GM21526 (cell line): ENCODE measurements around the gene PLPPR1.

Experiments
- ATAC-seq: cut with Tn5 transposase; IDR thresholded peaks from one replicate; pipeline ENCODE4 v1.9.1; 2021; ENCODE audit warnings: moderate library complexity; ENCODE audit not compliant: unreplicated experiment, low FRiP score

Gene PLPPR1

GRCh38 chr9:101333490-101333889 is 305.0 kb downstream of the PLPPR1 start:
- ATAC-seq: no peak

- ATAC-seq: no peak
Observed at GRCh38 chr9:101333926-101334702, 305.6 kb downstream of the PLPPR1 start.

DNA sequence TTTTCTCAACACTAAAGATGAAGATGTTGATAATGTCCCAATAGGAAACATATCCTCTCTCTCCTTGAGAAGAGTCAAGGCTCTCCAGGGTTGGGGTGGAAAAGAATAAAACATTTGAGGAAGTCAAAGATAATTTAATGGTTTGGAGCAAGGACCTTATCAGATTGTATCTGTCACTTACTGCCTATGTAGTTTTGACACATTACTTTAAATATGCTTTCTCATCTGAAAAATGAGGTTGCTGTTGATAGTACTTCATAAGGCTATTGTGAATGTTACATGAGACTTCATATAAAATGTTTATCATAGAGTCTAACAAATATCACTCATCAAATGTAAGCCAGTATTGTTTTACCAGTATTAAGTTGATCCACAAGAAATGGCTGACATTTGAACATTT is 307.6 kb downstream of the PLPPR1 start:
- ATAC-seq: no peak

DNA sequence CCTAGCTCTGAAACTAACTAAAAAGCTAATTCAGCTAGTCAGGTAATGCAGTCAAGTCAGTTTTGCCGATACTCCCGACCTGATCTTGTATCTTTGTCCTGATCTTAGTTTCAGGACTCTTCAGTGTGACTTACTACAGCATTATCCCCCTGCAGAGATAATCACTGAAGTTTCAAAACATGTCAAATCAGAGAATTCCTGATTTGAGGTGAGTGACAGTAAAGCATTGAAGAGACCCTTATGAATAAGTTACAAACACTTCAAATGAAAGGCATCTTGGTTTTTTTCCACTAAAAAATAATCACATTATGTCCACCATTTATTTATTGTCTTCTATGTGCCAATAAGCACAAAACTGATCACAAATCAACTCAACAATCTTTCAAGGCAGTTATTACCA is 308.7 kb downstream of the PLPPR1 start:
- ATAC-seq: no peak

DNA sequence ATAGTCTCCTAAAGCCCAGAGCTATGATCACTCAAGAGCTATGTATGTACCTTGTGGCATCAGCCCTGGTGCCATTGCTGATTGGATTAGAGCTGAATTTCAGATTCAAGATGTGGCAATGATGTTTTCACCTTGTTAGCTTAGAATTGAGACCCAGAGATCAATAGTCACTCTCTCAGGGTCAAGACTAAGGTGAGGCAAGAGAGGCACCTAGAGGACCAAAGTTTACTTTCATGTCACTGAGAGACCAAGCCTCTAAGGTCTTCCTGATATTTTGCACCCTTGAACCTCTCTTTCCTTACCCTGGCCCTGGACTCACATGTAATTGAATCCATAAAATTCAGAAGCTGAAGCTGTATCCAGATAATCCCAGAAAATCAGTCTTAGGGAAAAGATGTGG is 313.4 kb downstream of the PLPPR1 start:
- ATAC-seq: no peak

- ATAC-seq: no peak
Observed at GRCh38 chr9:101342595-101342994, 314.1 kb downstream of the PLPPR1 start.

GRCh38 chr9:101350285-101350684 is 321.8 kb downstream of the PLPPR1 start:
- ATAC-seq: no peak

DNA sequence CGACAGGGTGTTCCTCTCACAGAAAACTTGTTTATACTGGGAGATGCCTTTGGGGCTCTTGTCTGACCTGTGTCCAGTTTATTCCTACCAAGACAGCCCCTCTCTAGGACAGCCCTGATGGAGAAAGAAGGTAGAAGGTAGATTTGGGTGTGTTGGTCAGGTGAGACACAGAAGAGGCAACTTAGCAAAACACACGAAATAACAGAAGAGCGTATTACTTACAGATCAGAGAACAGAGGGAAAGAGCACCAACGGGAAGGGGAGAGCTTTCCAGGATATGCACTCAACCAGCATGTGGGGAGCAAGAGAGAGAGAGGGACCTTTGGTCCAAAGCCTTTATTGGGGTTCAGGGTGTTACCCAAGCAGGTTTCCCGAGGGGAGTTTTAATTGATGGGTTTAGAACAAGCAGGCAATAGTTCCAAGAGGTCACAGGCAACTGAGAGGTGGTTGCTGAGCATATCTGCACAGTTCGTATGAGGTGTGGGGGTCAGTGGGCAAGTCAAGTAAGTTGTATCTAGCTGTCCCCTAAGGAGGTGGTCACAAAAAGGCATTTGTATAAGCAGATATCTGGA is 324.5 kb downstream of the PLPPR1 start:
- ATAC-seq: no peak

DNA sequence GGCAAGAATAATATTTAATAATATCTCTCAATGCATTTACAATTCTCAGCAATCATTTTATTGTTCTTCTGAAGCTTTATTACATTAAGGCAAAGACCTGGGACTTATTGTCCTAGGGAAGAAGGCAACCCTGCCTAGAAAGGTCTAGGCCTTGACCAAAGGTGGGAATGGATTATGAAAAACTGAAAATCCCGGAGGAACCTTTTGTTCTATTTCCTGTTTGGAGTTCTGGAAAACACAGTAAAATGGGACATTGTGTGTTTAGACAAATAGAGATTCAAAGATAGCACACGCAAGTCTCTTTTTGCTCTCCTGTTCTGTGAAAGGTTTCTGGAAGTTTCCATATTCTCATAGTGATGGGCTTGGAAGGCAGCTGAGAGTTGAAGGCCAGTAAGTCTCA is 325.2 kb downstream of the PLPPR1 start:
- no peak for ATAC-seq

- ATAC-seq: no peak
Observed at GRCh38 chr9:101354143-101354764, 325.7 kb downstream of the PLPPR1 start.

DNA sequence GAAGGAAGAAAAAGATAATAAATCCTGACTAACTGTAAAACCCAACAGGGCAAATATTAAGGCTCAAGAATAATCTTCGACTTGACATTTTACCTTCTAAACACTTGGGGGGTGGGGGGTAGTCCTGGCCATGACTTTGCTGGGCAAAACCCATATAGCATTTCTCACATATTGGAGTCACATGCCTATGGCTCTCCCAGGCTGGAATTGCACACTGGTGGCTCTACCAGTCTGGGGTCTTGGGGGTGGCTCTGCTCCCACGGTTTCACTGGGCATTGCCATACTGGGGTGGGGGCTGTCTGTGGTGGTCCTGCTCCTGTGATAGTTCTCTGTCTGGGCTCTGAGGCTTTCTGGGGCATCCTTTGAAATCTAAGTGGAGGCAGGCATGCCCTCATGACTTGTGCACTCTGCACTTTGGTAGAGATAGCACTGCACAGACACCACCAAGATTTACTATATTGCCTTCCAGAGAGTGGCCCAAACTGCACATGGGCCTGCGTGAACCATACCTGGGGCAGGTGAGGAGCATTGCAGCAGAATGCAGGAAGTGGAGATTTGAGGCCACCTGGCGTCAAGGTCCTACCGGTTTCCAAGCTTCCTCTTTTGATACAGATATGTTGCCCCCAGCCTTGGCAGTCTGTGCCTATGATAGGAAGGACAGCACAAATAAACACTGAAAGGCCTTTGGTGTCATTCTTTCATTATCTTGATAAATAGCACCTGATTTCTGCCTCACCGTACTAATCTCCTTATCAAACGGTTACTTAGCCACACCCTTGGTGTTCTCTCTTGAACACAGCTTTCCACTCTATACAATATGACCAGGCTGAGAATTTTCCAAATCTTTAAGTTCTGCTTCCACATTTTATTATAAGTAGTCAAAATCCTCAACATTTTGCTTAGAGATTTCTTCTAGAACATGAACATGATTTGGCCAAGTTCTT is 326.5 kb downstream of the PLPPR1 start:
- ATAC-seq: no peak

DNA sequence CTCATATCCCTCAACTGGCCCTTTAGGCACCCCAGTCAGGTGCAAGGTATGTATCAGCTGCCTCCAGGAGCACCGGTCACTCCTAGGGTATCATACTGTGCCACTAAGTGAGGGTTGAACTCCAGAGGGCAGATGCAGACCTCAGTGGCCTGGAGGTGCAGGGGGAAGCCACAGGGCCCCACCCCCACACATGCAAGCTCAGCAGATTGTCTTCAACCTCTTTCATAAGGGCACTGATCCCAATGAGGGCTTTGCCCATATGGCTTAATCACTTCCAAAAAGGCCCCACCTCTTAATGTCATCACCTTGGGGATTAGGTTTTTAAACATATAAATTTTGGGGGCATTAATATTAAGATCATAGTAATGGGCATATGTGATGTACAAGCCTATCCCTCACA is 328.1 kb downstream of the PLPPR1 start:
- ATAC-seq: no peak

GRCh38 chr9:101359679-101360078 is 331.2 kb downstream of the PLPPR1 start:
- no peak for ATAC-seq

- no peak for ATAC-seq
Observed at GRCh38 chr9:101360647-101361046, 332.1 kb downstream of the PLPPR1 start.

DNA sequence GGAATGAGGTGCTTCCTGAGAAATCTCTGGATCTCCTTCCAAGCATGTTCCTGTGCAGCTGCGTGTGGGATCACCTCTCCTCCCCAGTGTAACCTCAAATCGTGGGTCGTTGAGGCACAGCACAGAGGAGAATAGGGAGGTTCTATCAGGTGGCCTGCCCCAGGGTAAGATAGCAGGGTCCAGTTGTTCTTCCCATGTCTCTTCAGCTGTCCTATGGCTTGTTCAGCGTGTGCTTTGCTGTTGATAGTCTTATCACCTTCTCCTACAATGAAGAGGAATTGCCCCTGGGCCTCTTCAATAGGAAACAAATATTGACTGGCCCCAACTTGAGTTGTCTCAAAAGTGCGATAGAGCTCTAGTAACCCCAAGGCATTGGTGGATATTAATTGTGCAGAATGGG is 333.9 kb downstream of the PLPPR1 start:
- no peak for ATAC-seq

- ATAC-seq: no peak
Observed at GRCh38 chr9:101365181-101365580, 336.7 kb downstream of the PLPPR1 start.

DNA sequence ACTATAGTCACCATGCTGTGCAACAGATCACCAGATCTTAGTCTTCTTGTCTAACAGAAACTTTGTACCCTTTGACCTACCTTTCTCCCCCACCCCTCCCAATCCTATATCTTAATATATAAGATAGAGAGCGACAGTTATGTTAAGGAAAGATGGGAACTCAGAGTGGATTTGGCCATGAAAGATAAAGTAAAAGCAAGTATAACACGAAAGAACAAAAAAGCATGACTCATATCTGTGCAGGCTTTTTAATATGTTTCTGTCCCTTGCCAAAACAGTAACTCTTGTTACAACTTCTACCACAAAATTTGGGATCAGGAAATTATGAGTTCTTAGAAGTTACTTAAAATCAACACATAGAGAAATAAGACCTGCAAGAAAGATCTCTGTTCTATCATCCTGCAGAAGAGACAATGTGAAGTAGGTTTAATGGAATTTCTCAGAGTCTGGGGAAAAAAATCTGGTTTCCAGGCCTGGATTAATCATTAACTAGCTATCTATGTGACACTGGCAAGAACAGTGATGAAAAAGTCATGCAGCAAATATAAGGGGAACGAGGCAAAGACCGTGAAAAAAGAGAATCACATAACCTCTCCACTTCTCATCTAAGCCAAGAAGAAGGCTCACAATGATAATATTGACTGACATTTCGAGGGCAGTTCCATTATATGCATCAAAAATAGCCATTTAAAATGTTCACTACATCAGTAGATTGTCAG is 337.7 kb downstream of the PLPPR1 start:
- ATAC-seq: no peak

DNA sequence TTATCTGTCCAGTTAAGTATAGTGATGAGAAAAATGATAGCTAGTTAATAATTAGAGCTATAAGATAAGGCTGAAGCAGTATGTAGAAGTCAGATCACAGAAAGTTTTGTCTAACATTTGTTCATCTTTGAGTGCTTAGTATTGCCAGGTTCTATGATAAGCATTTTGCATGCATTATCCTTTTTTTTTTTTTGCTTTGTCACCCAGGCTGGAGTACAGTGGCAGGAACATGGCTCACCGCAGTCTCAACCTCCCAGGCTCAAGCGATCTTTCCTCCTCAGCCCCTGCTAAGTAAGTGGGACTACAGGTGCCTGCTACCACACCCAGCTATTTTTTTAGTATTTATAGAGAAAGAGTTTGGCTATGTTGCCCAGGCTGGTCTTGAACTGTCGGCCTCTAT is 338.8 kb downstream of the PLPPR1 start:
- ATAC-seq: no peak

GRCh38 chr9:101369286-101369685 is 340.8 kb downstream of the PLPPR1 start:
- ATAC-seq: no peak

DNA sequence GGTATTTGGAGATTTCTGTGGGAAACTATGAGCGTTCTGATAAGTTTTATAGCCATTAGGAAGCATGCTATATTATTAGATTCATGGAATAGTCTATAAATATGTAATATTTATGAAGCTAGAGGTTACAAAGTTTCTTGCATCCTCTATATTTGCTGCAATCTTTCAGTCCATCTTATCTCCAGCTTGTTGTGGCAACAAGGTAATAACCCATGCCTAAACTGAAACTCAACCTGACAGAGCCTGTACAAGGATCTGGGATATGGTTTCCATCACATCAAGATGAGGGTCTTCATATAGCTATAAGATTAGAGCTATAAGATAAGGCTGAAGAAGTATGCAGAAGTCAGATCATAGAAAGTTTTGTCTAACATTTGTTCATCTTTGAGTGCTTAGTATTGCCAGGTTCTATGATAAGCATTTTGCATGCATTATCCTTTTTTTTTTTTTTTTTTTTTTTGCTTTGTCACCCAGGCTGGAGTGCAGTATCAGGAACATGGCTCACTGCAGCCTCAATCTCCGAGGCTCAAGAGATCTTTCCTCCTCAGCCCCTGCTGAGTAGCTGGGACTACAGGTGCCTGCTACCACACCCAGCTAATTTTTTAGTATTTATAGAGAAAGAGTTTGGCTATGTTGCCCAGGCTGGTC is 341.5 kb downstream of the PLPPR1 start:
- ATAC-seq: no peak
